ENCODE results near the gene KCNH2. TPM values are rescaled to one million over a fixed set of nuclear protein-coding genes. Genes with fewer than 3 reads are reported as not detected.
A peak's percentile ranks its signal among the peaks of the same experiment; 100 is the strongest.

Gene KCNH2
- total RNA-seq, 1 donor from 2014 or later: 10.0 TPM

DNA sequence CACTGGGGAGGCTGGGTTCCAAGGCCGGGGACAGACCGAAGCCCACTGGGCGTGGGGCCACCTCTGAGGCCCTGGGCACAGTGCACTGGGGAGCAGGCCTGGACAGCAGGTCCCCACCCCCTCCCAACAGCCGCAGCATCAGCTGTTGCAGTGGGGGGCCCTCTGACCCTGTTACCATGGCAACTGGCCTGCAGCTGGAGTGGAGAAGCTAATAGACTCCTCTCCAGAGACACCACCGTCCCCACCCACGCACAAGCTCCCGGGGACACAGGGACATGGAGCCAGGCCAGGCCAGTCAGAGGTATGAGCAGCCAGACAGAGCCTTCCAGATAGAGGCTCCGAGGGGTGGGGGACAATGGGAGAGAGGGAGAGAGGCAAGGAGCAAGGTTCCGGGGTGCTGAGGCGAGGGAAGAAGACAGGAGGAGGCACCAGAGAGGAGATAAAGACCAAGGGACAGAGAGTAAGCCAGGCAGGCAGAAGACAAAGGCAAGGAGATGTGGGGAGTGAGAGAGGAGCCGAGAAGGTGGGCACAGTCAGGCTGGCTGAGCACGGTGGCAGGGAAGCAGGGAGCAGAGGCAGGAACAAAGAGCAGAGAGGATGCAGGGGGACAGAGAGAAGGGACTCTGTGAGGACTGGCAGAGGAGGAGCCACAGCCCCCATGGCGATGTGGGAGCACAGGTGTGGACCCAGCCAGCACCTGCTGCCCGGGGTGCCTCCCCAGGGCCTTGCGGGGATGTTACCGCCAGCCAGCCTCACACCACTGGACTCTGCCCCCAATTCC lies 6.7 kb downstream of the KCNH2 start:
- Mint-ChIP-seq H3K36me3 (no peaks in the 10 kb centered on the region), H3K27ac (peak overlapping the region; percentile 48), H3K4me1 (ENCODE audit: unreplicated experiment) (peaks cover 40% of the 10 kb centered on the region), H3K9me3 (no peaks in the 10 kb centered on the region), H3K4me3 (peak overlapping the region; percentile 49), H3K27me3 (peaks cover 44% of the 10 kb centered on the region)
- no peak for TF ChIP-seq CTCF (conservative IDR thresholded peaks at IDR 0.05)
- no peak for DNase-seq (ENCODE audit: extremely low spot score, unreplicated experiment)

GRCh38 chr7:150970424-150970823 lies 7.7 kb downstream of the KCNH2 start:
- Mint-ChIP-seq H3K9me3 (no peaks in the 10 kb centered on the region), H3K27ac (no peak overlapping the region), H3K4me3 (peak overlapping the region; percentile 49), H3K27me3 (peaks cover 37% of the 10 kb centered on the region), H3K36me3 (no peaks in the 10 kb centered on the region), H3K4me1 (ENCODE audit: unreplicated experiment) (peaks cover 34% of the 10 kb centered on the region)
- no peak for DNase-seq (ENCODE audit: extremely low spot score, unreplicated experiment)
- TF ChIP-seq CTCF (conservative IDR thresholded peaks at IDR 0.05): no peak

- peaks cover 32% of the 10 kb centered on the region for H3K27me3 Mint-ChIP-seq
- H3K4me3 Mint-ChIP-seq: no peak overlapping the region
- no peak for TF ChIP-seq CTCF (conservative IDR thresholded peaks at IDR 0.05)
Observed at GRCh38 chr7:150969475-150969874, 8.6 kb downstream of the KCNH2 start.

DNA sequence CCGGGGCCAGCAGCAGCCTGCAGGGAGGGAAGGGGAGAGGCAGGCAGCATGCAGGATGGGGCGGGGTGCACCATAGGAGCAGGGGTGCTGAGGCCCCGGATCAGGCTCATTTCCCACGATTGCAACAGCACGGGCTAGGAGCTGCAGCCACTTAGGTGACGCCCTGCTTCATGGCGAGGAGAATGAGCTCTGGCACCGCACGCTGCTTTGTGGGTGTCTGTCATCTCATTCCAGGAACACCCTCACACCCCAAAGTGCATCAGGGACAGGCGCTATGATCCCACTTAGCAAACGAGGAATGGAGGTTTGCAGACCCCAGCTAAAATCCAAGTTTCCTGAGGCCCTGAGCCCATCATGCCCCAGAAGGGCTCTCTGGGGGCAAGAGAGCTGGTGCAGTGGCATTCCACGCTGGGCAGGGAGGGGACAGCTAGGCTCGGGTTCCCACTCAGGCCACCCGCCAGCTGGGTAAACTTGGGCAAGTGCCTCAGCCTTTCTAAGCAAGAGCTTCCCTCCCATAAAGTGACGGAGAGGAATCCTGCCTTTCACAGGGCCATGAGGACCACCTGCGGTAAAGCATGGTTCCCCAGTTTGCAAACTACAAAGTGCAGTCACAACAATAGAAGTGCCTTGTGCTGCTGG lies 9.3 kb downstream of the KCNH2 start:
- TF ChIP-seq CTCF (conservative IDR thresholded peaks at IDR 0.05): no peak
- H3K27me3 Mint-ChIP-seq: peaks cover 29% of the 10 kb centered on the region
- no peak overlapping the region for H3K27ac Mint-ChIP-seq
- H3K9me3 Mint-ChIP-seq: no peaks in the 10 kb centered on the region
- DNase-seq (ENCODE audit: extremely low spot score, unreplicated experiment): no peak
- H3K36me3 Mint-ChIP-seq: no peaks in the 10 kb centered on the region
- H3K4me1 Mint-ChIP-seq (ENCODE audit: unreplicated experiment): peaks cover 32% of the 10 kb centered on the region
- no peak overlapping the region for H3K4me3 Mint-ChIP-seq

More at GRCh38 chr7:150969475-150969874, 8.6 kb downstream of the KCNH2 start:
- no peak for DNase-seq (ENCODE audit: extremely low spot score, unreplicated experiment)
- Mint-ChIP-seq H3K36me3 (no peaks in the 10 kb centered on the region), H3K4me1 (ENCODE audit: unreplicated experiment) (peaks cover 32% of the 10 kb centered on the region), H3K27ac (no peak overlapping the region), H3K9me3 (no peaks in the 10 kb centered on the region)

GRCh38 chr7:150968056-150968733 lies 9.9 kb downstream of the KCNH2 start:
- peaks cover 32% of the 10 kb centered on the region for H3K4me1 Mint-ChIP-seq (ENCODE audit: unreplicated experiment)
- no peak for TF ChIP-seq CTCF (conservative IDR thresholded peaks at IDR 0.05)
- H3K27me3 Mint-ChIP-seq: peaks cover 27% of the 10 kb centered on the region
- H3K9me3 Mint-ChIP-seq: no peaks in the 10 kb centered on the region
- no peak overlapping the region for H3K4me3 Mint-ChIP-seq
- H3K36me3 Mint-ChIP-seq: no peaks in the 10 kb centered on the region
- DNase-seq (ENCODE audit: extremely low spot score, unreplicated experiment): no peak
- no peak overlapping the region for H3K27ac Mint-ChIP-seq

Measured in type B pancreatic cell (in vitro differentiated cells).